ENCODE data around the gene PCTP. TPM values are rescaled to one million over a fixed set of nuclear protein-coding genes. Genes with fewer than 3 reads are reported as not detected.

The PCTP gene
- total RNA-seq, 2 donors from 2014 or later = 10.5 to 19.8 TPM

DNA sequence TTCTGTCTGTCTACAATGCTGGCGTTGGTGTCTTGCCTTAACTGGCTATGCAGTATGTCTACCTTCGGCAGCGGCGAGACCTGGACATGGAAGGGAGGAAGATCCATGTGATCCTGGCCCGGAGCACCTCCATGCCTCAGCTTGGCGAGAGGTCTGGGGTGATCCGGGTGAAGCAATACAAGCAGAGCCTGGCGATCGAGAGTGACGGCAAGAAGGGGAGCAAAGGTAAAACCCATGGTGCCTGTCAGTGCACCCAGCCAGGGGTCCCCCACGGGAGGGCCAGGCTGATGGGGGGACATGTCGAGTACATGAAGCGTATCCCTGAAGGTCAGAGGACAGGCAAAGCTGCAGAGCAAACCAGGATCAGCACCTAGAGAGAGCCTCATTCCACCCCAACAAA, 22.8 kb downstream of the PCTP start:
- peak in 1 of 2 donors; percentile 20 for ATAC-seq
- Mint-ChIP-seq H3K27me3 (no peaks in the 10 kb centered on the region), H3K9me3 (no peaks in the 10 kb centered on the region), H3K4me3 (no peak overlapping the region), H3K4me1 (ENCODE audit: low read depth in 2 of 2) (peaks cover 0 to 8% of the 10 kb centered on the region in 2 donors), H3K27ac (no peak overlapping the region), H3K36me3 (peaks cover 10% of the 10 kb centered on the region)
- no peak for DNase-seq (ENCODE audit: low spot score)

DNA sequence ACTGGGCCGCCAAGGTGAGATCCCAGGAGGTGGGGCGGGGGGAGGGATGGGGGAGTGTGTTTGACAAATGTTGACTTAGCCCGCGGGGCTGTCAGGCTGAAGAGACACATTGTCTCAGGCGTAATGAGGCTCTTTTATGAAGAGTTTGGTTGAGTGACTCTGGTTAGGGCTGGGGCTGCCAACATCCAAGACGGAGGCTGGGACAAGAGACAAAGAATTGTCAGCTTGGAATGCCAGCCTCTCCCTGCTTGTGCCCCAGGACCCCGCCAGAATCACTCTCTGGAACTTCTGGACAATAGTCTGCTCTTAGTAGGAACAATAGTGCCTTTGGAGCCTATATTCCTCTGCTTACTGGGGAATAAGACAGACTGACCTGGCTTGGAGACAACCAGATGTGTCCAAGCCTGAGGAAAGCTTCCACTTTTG, 24.0 kb downstream of the PCTP start:
- Mint-ChIP-seq H3K27me3 (no peaks in the 10 kb centered on the region), H3K4me3 (no peak overlapping the region), H3K27ac (no peak overlapping the region), H3K36me3 (peaks cover 10% of the 10 kb centered on the region), H3K9me3 (no peaks in the 10 kb centered on the region), H3K4me1 (ENCODE audit: low read depth in 2 of 2) (peaks cover 0 to 8% of the 10 kb centered on the region in 2 donors)
- ATAC-seq (no peak), DNase-seq (ENCODE audit: low spot score) (no peak)

GRCh38 chr17:55776271-55776670, 25.4 kb downstream of the PCTP start:
- no peak for ATAC-seq
- Mint-ChIP-seq H3K36me3 (peaks cover 10% of the 10 kb centered on the region), H3K9me3 (no peaks in the 10 kb centered on the region)

GRCh38 chr17:55777471-55777971, 26.7 kb downstream of the PCTP start:
- Mint-ChIP-seq H3K9me3 (no peaks in the 10 kb centered on the region), H3K27me3 (no peaks in the 10 kb centered on the region)

More at GRCh38 chr17:55776271-55776670, 25.4 kb downstream of the PCTP start:
- Mint-ChIP-seq H3K27me3 (no peaks in the 10 kb centered on the region), H3K4me1 (ENCODE audit: low read depth in 2 of 2) (peaks cover 0 to 8% of the 10 kb centered on the region in 2 donors), H3K4me3 (no peak overlapping the region), H3K27ac (no peak overlapping the region)
- no peak for DNase-seq (ENCODE audit: low spot score)

DNA sequence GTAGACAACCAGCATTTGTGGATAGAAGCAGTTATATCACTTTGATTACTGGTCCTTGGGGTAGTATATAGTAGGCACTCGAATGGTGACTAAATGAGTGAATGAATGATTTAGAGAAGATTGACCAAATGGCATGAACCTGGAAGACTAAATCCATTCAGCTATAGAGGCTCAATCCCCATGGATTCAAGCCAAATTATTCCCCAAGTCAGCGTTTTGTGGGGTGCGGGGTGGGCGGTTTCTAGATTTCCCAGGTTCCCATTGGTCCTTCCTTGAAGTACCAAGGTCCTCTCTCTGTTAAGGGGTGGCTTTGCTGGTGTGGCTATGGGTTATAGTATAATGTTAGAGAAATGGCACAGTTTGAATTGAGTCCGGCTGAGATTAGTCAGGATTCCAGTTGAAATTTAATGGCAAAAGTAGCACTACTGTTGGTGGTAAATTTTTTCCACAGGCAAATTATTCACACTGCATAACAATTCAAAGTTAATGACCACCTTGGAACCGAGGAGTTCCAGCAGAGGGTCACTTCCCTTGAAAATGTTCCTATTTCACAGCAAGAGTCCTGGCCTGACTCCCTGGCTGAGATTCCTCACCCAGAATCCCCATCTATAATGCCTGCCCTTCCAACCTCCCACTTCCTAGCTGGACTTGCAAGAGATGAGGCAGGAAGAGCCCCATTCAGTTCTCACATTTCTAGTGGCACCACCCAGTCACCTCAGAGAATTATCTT, 27.7 kb downstream of the PCTP start:
- DNase-seq (ENCODE audit: low spot score) = no peak
- H3K27me3 Mint-ChIP-seq = no peaks in the 10 kb centered on the region
- H3K27ac Mint-ChIP-seq = no peak overlapping the region
- no peaks in the 10 kb centered on the region for H3K9me3 Mint-ChIP-seq
- H3K36me3 Mint-ChIP-seq = peaks cover 10% of the 10 kb centered on the region
- H3K4me3 Mint-ChIP-seq = no peak overlapping the region
- no peak for ATAC-seq
- peaks cover 0 to 2% of the 10 kb centered on the region in 2 donors for H3K4me1 Mint-ChIP-seq (ENCODE audit: low read depth in 2 of 2)

More at GRCh38 chr17:55777471-55777971, 26.7 kb downstream of the PCTP start:
- ATAC-seq = no peak
- no peak for DNase-seq (ENCODE audit: low spot score)
- Mint-ChIP-seq H3K4me3 (no peak overlapping the region), H3K4me1 (ENCODE audit: low read depth in 2 of 2) (peaks cover 0 to 2% of the 10 kb centered on the region in 2 donors), H3K27ac (no peak overlapping the region), H3K36me3 (peaks cover 10% of the 10 kb centered on the region)

GRCh38 chr17:55783684-55784245, 32.9 kb downstream of the PCTP start:
- ATAC-seq = no peak
- no peaks in the 10 kb centered on the region for H3K4me1 Mint-ChIP-seq (ENCODE audit: low read depth in 2 of 2)
- peaks cover 0 to 5% of the 10 kb centered on the region in 2 donors for H3K27me3 Mint-ChIP-seq
- no peak for DNase-seq (ENCODE audit: low spot score)
- H3K36me3 Mint-ChIP-seq = no peaks in the 10 kb centered on the region
- H3K27ac Mint-ChIP-seq = no peak overlapping the region
- no peak overlapping the region for H3K4me3 Mint-ChIP-seq
- peaks cover 6% of the 10 kb centered on the region for H3K9me3 Mint-ChIP-seq

- H3K9me3 Mint-ChIP-seq = peaks cover 9% of the 10 kb centered on the region
- H3K4me1 Mint-ChIP-seq (ENCODE audit: low read depth in 2 of 2) = no peaks in the 10 kb centered on the region
- DNase-seq (ENCODE audit: low spot score) = no peak
- no peaks in the 10 kb centered on the region for H3K36me3 Mint-ChIP-seq
- no peak for ATAC-seq
- H3K27ac Mint-ChIP-seq = no peak overlapping the region
- peaks cover 0 to 5% of the 10 kb centered on the region in 2 donors for H3K27me3 Mint-ChIP-seq
- H3K4me3 Mint-ChIP-seq = no peak overlapping the region
Observed at GRCh38 chr17:55784666-55785065, 33.8 kb downstream of the PCTP start.

GRCh38 chr17:55785181-55785580, 34.3 kb downstream of the PCTP start:
- no peaks in the 10 kb centered on the region for H3K4me1 Mint-ChIP-seq (ENCODE audit: low read depth in 2 of 2)
- no peak for DNase-seq (ENCODE audit: low spot score)
- H3K36me3 Mint-ChIP-seq = no peaks in the 10 kb centered on the region
- H3K27me3 Mint-ChIP-seq = peaks cover 0 to 5% of the 10 kb centered on the region in 2 donors
- H3K9me3 Mint-ChIP-seq = peaks cover 9% of the 10 kb centered on the region
- ATAC-seq = no peak
- no peak overlapping the region for H3K4me3 Mint-ChIP-seq
- no peak overlapping the region for H3K27ac Mint-ChIP-seq

- no peak for ATAC-seq
- DNase-seq (ENCODE audit: low spot score) = no peak
- Mint-ChIP-seq H3K4me1 (ENCODE audit: low read depth in 2 of 2) (no peaks in the 10 kb centered on the region), H3K36me3 (no peaks in the 10 kb centered on the region), H3K4me3 (no peak overlapping the region), H3K27me3 (peaks cover 0 to 10% of the 10 kb centered on the region in 2 donors), H3K9me3 (peaks cover 3% of the 10 kb centered on the region), H3K27ac (no peak overlapping the region)
Observed at GRCh38 chr17:55793272-55793671, 42.4 kb downstream of the PCTP start.

GRCh38 chr17:55794725-55795482, 44.1 kb downstream of the PCTP start:
- Mint-ChIP-seq H3K9me3 (peaks cover 3% of the 10 kb centered on the region), H3K36me3 (no peaks in the 10 kb centered on the region), H3K27me3 (peaks cover 0 to 10% of the 10 kb centered on the region in 2 donors), H3K27ac (no peak overlapping the region), H3K4me3 (no peak overlapping the region), H3K4me1 (ENCODE audit: low read depth in 2 of 2) (no peaks in the 10 kb centered on the region)
- DNase-seq (ENCODE audit: low spot score) (no peak), ATAC-seq (no peak)

DNA sequence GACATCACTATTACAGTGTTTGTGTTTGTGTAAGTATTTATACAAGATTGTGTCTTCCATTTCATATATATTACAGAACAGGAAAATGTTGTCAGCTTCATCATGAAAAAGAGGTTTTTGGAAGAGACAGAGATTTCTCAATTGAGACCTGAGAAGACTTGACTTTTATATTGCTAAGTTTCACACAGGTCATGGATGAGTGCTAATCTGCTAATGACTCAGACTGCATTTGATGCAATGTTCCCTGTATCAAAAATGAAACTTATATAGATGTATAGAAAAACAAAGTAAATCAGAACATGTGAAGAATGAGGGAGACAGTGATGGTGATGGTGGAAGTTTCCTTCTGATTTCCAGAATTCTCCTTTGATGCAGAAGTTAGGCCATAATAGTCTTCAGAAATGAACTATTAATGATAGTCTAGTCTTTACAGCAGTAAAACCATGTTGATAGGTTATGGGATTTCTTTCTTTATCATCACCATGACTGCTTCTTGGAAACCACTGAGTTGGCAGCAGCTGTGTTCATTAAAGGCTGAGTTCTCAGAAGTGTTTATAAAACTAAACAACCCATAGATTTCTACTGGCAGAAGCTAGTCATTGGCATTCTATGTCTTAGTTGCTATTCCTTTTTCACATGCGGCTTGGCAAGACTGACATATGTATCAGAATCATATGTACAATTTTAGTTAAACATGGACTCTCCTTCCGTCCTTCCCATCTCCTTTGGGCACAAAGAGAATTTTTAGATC, 56.1 kb downstream of the PCTP start:
- peaks cover under 1 to 3% of the 10 kb centered on the region in 2 donors for H3K27me3 Mint-ChIP-seq
- DNase-seq (ENCODE audit: low spot score) (no peak), ATAC-seq (peak in 1 of 2 donors; percentile 52)
- H3K4me3 Mint-ChIP-seq = no peak overlapping the region
- H3K4me1 Mint-ChIP-seq (ENCODE audit: low read depth in 2 of 2) = no peaks in the 10 kb centered on the region
- peaks cover 3% of the 10 kb centered on the region for H3K36me3 Mint-ChIP-seq
- no peak overlapping the region for H3K27ac Mint-ChIP-seq
- H3K9me3 Mint-ChIP-seq = peaks cover 7% of the 10 kb centered on the region

DNA sequence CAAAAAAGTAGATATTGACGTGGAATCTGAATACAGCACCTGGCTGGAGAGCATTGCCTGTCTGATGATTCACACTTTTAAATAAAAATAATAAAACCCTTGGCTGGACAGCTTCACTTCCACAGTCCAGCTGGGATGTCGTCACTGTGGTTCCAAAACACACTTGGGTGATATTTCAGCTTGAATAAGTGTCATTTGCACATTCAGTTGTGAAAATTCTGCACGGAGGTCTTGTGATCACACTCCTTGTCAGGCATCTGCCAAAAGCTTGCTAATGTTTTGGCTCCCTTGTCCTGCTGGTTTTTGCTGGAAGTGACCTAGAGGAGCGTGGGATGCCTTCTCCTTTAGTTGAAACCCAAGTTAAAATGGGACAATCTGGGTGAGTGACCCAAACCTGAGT, 60.7 kb downstream of the PCTP start:
- Mint-ChIP-seq H3K4me3 (no peak overlapping the region), H3K9me3 (no peaks in the 10 kb centered on the region), H3K27ac (no peak overlapping the region), H3K27me3 (no peaks in the 10 kb centered on the region), H3K4me1 (ENCODE audit: low read depth in 2 of 2) (no peaks in the 10 kb centered on the region), H3K36me3 (no peaks in the 10 kb centered on the region)
- ATAC-seq (no peak), DNase-seq (ENCODE audit: low spot score) (no peak)

DNA sequence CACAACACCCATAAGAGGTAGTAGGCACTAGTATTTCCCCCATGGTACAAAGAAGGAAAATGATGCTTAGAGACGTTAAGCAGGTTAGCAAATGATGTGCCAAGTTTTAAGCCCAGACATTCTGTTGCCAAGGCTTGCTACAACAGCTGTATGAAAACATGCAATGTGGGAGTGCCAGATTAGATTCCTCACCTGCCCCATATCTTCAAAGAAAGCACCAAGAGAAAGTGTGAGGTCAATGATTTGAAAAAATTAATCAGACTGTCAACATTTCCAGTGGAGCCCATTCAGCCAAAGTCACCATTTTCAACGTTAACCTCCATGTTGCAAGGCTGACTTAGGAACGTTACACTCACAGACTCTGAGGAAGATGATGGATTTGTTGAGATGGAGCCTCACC, 61.5 kb downstream of the PCTP start:
- H3K27ac Mint-ChIP-seq = no peak overlapping the region
- no peak for ATAC-seq
- no peak for DNase-seq (ENCODE audit: low spot score)
- H3K36me3 Mint-ChIP-seq = no peaks in the 10 kb centered on the region
- H3K9me3 Mint-ChIP-seq = no peaks in the 10 kb centered on the region
- peaks cover 0 to 1% of the 10 kb centered on the region in 2 donors for H3K27me3 Mint-ChIP-seq
- H3K4me3 Mint-ChIP-seq = no peak overlapping the region
- no peaks in the 10 kb centered on the region for H3K4me1 Mint-ChIP-seq (ENCODE audit: low read depth in 2 of 2)

Measured in natural killer cell treated with Interleukin-12 subunit alpha and Interleukin-12 subunit beta and Interleukin-15 and Interleukin-18, amount 100 ng/mL, for 72 hours (primary cell).